ENCODE measurements around the gene SPINK8. TPM values are rescaled to one million over a fixed set of nuclear protein-coding genes. Genes with fewer than 3 reads are reported as not detected.

The SPINK8 gene
- total RNA-seq, 1 experiment from 2014 or later: not detected

DNA sequence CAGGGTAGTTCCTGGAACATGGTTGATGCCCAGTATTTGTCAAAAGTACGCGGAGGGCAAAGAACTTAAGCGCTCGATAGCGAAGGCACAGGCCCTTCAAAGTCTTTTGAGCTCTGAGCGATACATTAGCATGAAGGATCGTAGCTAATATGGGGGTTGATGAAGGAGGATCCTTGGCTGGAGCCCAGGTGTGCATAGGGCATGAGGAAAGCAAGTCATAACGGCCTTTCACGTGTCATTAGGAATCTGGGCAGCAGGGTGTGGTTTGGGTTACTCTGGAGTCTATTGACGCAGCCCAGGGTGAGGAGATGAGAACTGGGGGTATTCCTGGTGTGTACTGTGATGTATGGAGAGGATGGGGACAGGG, 31.7 kb downstream of the SPINK8 start:
- H2AK5ac ChIP-seq (ENCODE audit: insufficient read length, low read length): no peak overlapping the region
- peak overlapping the region; percentile 87 to 88 for H3K4me3 Mint-ChIP-seq
- H2BK12ac ChIP-seq (ENCODE audit: insufficient read length, low read depth, low read length): no peak overlapping the region
- H3K9me3 ChIP-seq (ENCODE audit: control insufficient read depth, low read depth, low read length): no peaks in the 10 kb centered on the region
- H3K4me1 ChIP-seq (ENCODE audit: insufficient read depth, low read length): no peaks in the 10 kb centered on the region; the same call in 1 of the 2 replicates
- H3K36me3 Mint-ChIP-seq (ENCODE audit: insufficient read depth in 1 of 3, low read depth in 3 of 3): peaks cover 3 to 33% (median 14%) of the 10 kb centered on the region in 3 experiments; a peak in 4 of 7 replicates
- no peaks in the 10 kb centered on the region; the same call in 1 of the 2 replicates for H3K27me3 ChIP-seq (ENCODE audit: insufficient read depth, low read length)
- no peak overlapping the region for H2AFZ ChIP-seq (ENCODE audit: low read length)
- peak overlapping the region; percentile 89 for H3K4me2 ChIP-seq (ENCODE audit: insufficient read depth, insufficient read length, low read length)
- no peak overlapping the region for H2BK20ac ChIP-seq (ENCODE audit: low read depth, low read length, poor library complexity, severe bottlenecking)
- peak overlapping the region; percentile 72 for H3K18ac ChIP-seq (ENCODE audit: insufficient read length, low read depth, low read length)
- DNase-seq: no peak
- no peak overlapping the region for H2BK120ac ChIP-seq (ENCODE audit: low read depth, low read length, poor library complexity, severe bottlenecking)
- peaks cover 10% of the 10 kb centered on the region for H3K23me2 ChIP-seq (ENCODE audit: insufficient read length, low read depth, low read length, poor library complexity, severe bottlenecking)
- H4K91ac ChIP-seq (ENCODE audit: insufficient read length, low read depth, low read length): no peak overlapping the region
- no peak overlapping the region for H3T11ph ChIP-seq (ENCODE audit: low read length)
- no peaks in the 10 kb centered on the region for H4K20me1 ChIP-seq (ENCODE audit: control insufficient read depth, insufficient read depth, insufficient read length)
- TF ChIP-seq, protein P1, sequence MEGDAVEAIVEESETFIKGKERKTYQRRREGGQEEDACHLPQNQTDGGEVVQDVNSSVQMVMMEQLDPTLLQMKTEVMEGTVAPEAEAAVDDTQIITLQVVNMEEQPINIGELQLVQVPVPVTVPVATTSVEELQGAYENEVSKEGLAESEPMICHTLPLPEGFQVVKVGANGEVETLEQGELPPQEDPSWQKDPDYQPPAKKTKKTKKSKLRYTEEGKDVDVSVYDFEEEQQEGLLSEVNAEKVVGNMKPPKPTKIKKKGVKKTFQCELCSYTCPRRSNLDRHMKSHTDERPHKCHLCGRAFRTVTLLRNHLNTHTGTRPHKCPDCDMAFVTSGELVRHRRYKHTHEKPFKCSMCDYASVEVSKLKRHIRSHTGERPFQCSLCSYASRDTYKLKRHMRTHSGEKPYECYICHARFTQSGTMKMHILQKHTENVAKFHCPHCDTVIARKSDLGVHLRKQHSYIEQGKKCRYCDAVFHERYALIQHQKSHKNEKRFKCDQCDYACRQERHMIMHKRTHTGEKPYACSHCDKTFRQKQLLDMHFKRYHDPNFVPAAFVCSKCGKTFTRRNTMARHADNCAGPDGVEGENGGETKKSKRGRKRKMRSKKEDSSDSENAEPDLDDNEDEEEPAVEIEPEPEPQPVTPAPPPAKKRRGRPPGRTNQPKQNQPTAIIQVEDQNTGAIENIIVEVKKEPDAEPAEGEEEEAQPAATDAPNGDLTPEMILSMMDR (conservative IDR thresholded peaks at IDR 0.05): no peak
- WGBS (ENCODE audit: extremely low coverage, insufficient read length, low lambda C conversion rate): no CpG with 5 or more reads among the region's 10 CpGs
- no peak overlapping the region for H2BK15ac ChIP-seq (ENCODE audit: low read depth, low read length)
- H3K79me2 ChIP-seq (ENCODE audit: insufficient read depth, low read length): no peaks in the 10 kb centered on the region; the same call in 1 of the 2 replicates
- H3K14ac ChIP-seq (ENCODE audit: insufficient read depth, low read length): peak overlapping the region; percentile 66
- no peak overlapping the region for H4K5ac ChIP-seq (ENCODE audit: insufficient read length, low read depth, low read length)
- no peaks in the 10 kb centered on the region for H3K79me1 ChIP-seq (ENCODE audit: insufficient read depth, low read depth, low read length, poor library complexity, severe bottlenecking)
- H4K8ac ChIP-seq (replicated peaks; ENCODE audit: insufficient read length, low read depth, low read length): no peak overlapping the region
- no peak overlapping the region for H3K56ac ChIP-seq (ENCODE audit: insufficient read length, low read depth, low read length)
- peak overlapping the region; percentile 71 for H3K9ac ChIP-seq (ENCODE audit: extremely low read depth, insufficient read length, low read length)
- no peak overlapping the region for H3K4ac ChIP-seq (ENCODE audit: low read depth, low read length)
- H3K27me3 Mint-ChIP-seq (ENCODE audit: low read depth): peaks cover 17% of the 10 kb centered on the region
- peaks cover 2 to 7% of the 10 kb centered on the region in 2 experiments; a peak in 3 of 5 replicates for H3K9me3 Mint-ChIP-seq
- no peak overlapping the region for H3K27ac ChIP-seq (ENCODE audit: insufficient read length, low read depth, low read length)
- H3K27ac Mint-ChIP-seq: peak overlapping the region in 2 of 3 experiments; percentile 54 to 86; a peak in 3 of 7 replicates
- no peak overlapping the region for H3K23ac ChIP-seq (ENCODE audit: insufficient read length, low read depth, low read length)
- no peak overlapping the region for H2BK5ac ChIP-seq (ENCODE audit: insufficient read length, low read length)
- peaks cover 16% of the 10 kb centered on the region in 2 experiments for H3K4me1 Mint-ChIP-seq
